ENCODE measurements around the gene EVI2B. TPM values are rescaled to one million over a fixed set of nuclear protein-coding genes. Genes with fewer than 3 reads are reported as not detected.

EVI2B gene
- polyA plus RNA-seq, 2 donors: 1.8 TPM

- Histone ChIP-seq H3K36me3 (ENCODE audit: control insufficient read depth in 2 of 2, insufficient read depth in 2 of 2, low read length in 1 of 2) (peaks cover 0 to 2% of the 10 kb centered on the region in 2 donors), H3K27ac (ENCODE audit: low read depth in 2 of 2, low read length in 1 of 2) (no peak overlapping the region), H3K4me1 (ENCODE audit: control insufficient read depth in 2 of 2, insufficient read depth in 2 of 2, low read length in 1 of 2) (no peaks in the 10 kb centered on the region), H3K4me3 (ENCODE audit: low read depth in 1 of 2, low read length in 2 of 2) (no peak overlapping the region), H3K9me3 (ENCODE audit: control insufficient read depth in 2 of 2, insufficient read depth in 1 of 2, low read depth in 1 of 2, low read length in 1 of 2) (no peaks in the 10 kb centered on the region), H3K27me3 (ENCODE audit: control insufficient read depth in 1 of 2, insufficient read depth in 2 of 2, low read length in 2 of 2) (no peaks in the 10 kb centered on the region)
- WGBS, 2 donors: 79 to 80% methylated on average over 1 of the region's 1 CpG
These were observed 52.3 kb downstream of the EVI2B start for GRCh38 chr17:31261601-31262000.

GRCh38 chr17:31260151-31260550, 53.7 kb downstream of the EVI2B start:
- H3K36me3 ChIP-seq (ENCODE audit: control insufficient read depth in 2 of 2, insufficient read depth in 2 of 2, low read length in 1 of 2): no peaks in the 10 kb centered on the region
- no peaks in the 10 kb centered on the region for H3K4me1 ChIP-seq (ENCODE audit: control insufficient read depth in 2 of 2, insufficient read depth in 2 of 2, low read length in 1 of 2)
- H3K27me3 ChIP-seq (ENCODE audit: control insufficient read depth in 1 of 2, insufficient read depth in 2 of 2, low read length in 2 of 2): no peaks in the 10 kb centered on the region
- WGBS, 2 donors: 91 to 100% methylated on average over 3 of the region's 3 CpGs
- no peak overlapping the region for H3K4me3 ChIP-seq (ENCODE audit: low read depth in 1 of 2, low read length in 2 of 2)
- no peaks in the 10 kb centered on the region for H3K9me3 ChIP-seq (ENCODE audit: control insufficient read depth in 2 of 2, insufficient read depth in 1 of 2, low read depth in 1 of 2, low read length in 1 of 2)
- no peak overlapping the region for H3K27ac ChIP-seq (ENCODE audit: low read depth in 2 of 2, low read length in 1 of 2)

GRCh38 chr17:31256936-31257335, 56.9 kb downstream of the EVI2B start:
- Histone ChIP-seq H3K27ac (ENCODE audit: low read depth in 2 of 2, low read length in 1 of 2) (no peak overlapping the region), H3K4me3 (ENCODE audit: low read depth in 1 of 2, low read length in 2 of 2) (no peak overlapping the region), H3K9me3 (ENCODE audit: control insufficient read depth in 2 of 2, insufficient read depth in 1 of 2, low read depth in 1 of 2, low read length in 1 of 2) (no peaks in the 10 kb centered on the region), H3K4me1 (ENCODE audit: control insufficient read depth in 2 of 2, insufficient read depth in 2 of 2, low read length in 1 of 2) (no peaks in the 10 kb centered on the region), H3K27me3 (ENCODE audit: control insufficient read depth in 1 of 2, insufficient read depth in 2 of 2, low read length in 2 of 2) (no peaks in the 10 kb centered on the region), H3K36me3 (ENCODE audit: control insufficient read depth in 2 of 2, insufficient read depth in 2 of 2, low read length in 1 of 2) (no peaks in the 10 kb centered on the region)
- WGBS, 2 donors: 83 to 85% methylated on average over 3 of the region's 3 CpGs

DNA sequence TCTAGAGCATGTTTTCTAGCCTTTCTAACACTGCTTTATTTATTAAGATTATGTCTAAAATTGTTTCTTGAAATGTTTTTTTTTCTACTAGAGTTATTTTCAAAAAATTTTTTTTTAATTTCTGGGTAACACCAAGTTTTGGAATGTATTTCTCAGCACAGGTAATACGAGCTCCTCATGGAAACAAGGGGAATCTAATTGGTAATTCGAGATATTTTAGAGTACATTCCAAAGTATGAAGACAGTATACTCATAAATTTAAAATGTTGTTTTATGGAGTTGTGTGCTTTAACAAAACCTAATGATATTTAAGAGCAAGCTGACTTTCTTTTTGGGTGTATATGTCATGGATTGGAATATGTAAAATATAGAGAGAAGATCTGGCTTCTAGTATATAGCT, 59.2 kb downstream of the EVI2B start:
- WGBS, 2 donors: 95 to 97% methylated on average over 2 of the region's 2 CpGs
- Histone ChIP-seq H3K4me3 (ENCODE audit: low read depth in 1 of 2, low read length in 2 of 2) (no peak overlapping the region), H3K4me1 (ENCODE audit: control insufficient read depth in 2 of 2, insufficient read depth in 2 of 2, low read length in 1 of 2) (no peaks in the 10 kb centered on the region), H3K27ac (ENCODE audit: low read depth in 2 of 2, low read length in 1 of 2) (no peak overlapping the region), H3K9me3 (ENCODE audit: control insufficient read depth in 2 of 2, insufficient read depth in 1 of 2, low read depth in 1 of 2, low read length in 1 of 2) (no peaks in the 10 kb centered on the region), H3K36me3 (ENCODE audit: control insufficient read depth in 2 of 2, insufficient read depth in 2 of 2, low read length in 1 of 2) (no peaks in the 10 kb centered on the region), H3K27me3 (ENCODE audit: control insufficient read depth in 1 of 2, insufficient read depth in 2 of 2, low read length in 2 of 2) (no peaks in the 10 kb centered on the region)

Other genes starting within 250 kb of the EVI2B start
- gene NF1, start 219.1 kb downstream of the EVI2B start, polyA plus RNA-seq: 1 to 10 TPM; 3.4 to 4.4 TPM
- under 1 TPM; 0.16 to 0.28 TPM for gene OMG, start 16.8 kb downstream of the EVI2B start, polyA plus RNA-seq
- gene EVI2A, start 7.6 kb upstream of the EVI2B start, polyA plus RNA-seq: 1 to 10 TPM; 1.7 to 2.6 TPM
- gene RAB11FIP4, start 77.6 kb upstream of the EVI2B start, polyA plus RNA-seq: 1 to 10 TPM; 5.0 TPM

All from esophagus (tissue), 2 donors.